ENCODE results near the gene RAD51B. TPM values are rescaled to one million over a fixed set of nuclear protein-coding genes. Genes with fewer than 3 reads are reported as not detected.

RAD51B gene
- total RNA-seq, 2 donors from 2014 or later, result 31.1 to 67.3 TPM

- peak overlapping the region in 1 of 2 donors; percentile 11 for H3K27ac Mint-ChIP-seq
- no peaks in the 10 kb centered on the region for H3K27me3 Mint-ChIP-seq
- ATAC-seq, result no peak
- no peaks in the 10 kb centered on the region for H3K36me3 Mint-ChIP-seq
- no peaks in the 10 kb centered on the region for H3K9me3 Mint-ChIP-seq
- DNase-seq (ENCODE audit: low spot score), result no peak
- H3K4me1 Mint-ChIP-seq (ENCODE audit: low read depth in 2 of 2), result peaks cover 13 to 15% of the 10 kb centered on the region in 2 donors
- H3K4me3 Mint-ChIP-seq, result no peak overlapping the region
Observed at GRCh38 chr14:68320495-68320894, 500.9 kb downstream of the RAD51B start.

- Mint-ChIP-seq H3K36me3 (no peaks in the 10 kb centered on the region), H3K4me3 (no peak overlapping the region), H3K27ac (peak overlapping the region in 1 of 2 donors; percentile 39)
Observed at GRCh38 chr14:68322940-68323620, 503.5 kb downstream of the RAD51B start.

GRCh38 chr14:68325267-68325807 is 505.8 kb downstream of the RAD51B start:
- ATAC-seq (peak in 1 of 2 donors; percentile 36), DNase-seq (ENCODE audit: low spot score) (no peak)
- Mint-ChIP-seq H3K27me3 (no peaks in the 10 kb centered on the region), H3K4me1 (ENCODE audit: low read depth in 2 of 2) (peaks cover 10 to 15% of the 10 kb centered on the region in 2 donors), H3K4me3 (no peak overlapping the region), H3K36me3 (no peaks in the 10 kb centered on the region), H3K9me3 (no peaks in the 10 kb centered on the region), H3K27ac (no peak overlapping the region)

More at GRCh38 chr14:68322940-68323620, 503.5 kb downstream of the RAD51B start:
- H3K4me1 Mint-ChIP-seq (ENCODE audit: low read depth in 2 of 2), result peaks cover 10 to 15% of the 10 kb centered on the region in 2 donors
- DNase-seq (ENCODE audit: low spot score), result no peak
- H3K27me3 Mint-ChIP-seq, result no peaks in the 10 kb centered on the region
- no peak for ATAC-seq
- no peaks in the 10 kb centered on the region for H3K9me3 Mint-ChIP-seq

GRCh38 chr14:68327231-68327630 is 507.7 kb downstream of the RAD51B start:
- peaks cover 0 to 4% of the 10 kb centered on the region in 2 donors for H3K4me1 Mint-ChIP-seq (ENCODE audit: low read depth in 2 of 2)
- H3K9me3 Mint-ChIP-seq, result no peaks in the 10 kb centered on the region
- ATAC-seq (no peak), DNase-seq (ENCODE audit: low spot score) (no peak)
- no peaks in the 10 kb centered on the region for H3K36me3 Mint-ChIP-seq
- H3K4me3 Mint-ChIP-seq, result no peak overlapping the region
- H3K27ac Mint-ChIP-seq, result no peak overlapping the region
- no peaks in the 10 kb centered on the region for H3K27me3 Mint-ChIP-seq

- no peaks in the 10 kb centered on the region for H3K27me3 Mint-ChIP-seq
- no peaks in the 10 kb centered on the region for H3K9me3 Mint-ChIP-seq
- no peak overlapping the region for H3K27ac Mint-ChIP-seq
- no peak for DNase-seq (ENCODE audit: low spot score)
- H3K4me3 Mint-ChIP-seq, result no peak overlapping the region
- no peaks in the 10 kb centered on the region for H3K4me1 Mint-ChIP-seq (ENCODE audit: low read depth in 2 of 2)
- no peaks in the 10 kb centered on the region for H3K36me3 Mint-ChIP-seq
- ATAC-seq, result no peak
Observed at GRCh38 chr14:68328509-68328908, 508.9 kb downstream of the RAD51B start.

- peaks cover 0 to 3% of the 10 kb centered on the region in 2 donors for H3K4me1 Mint-ChIP-seq (ENCODE audit: low read depth in 2 of 2)
- no peak for ATAC-seq
Observed at GRCh38 chr14:68331426-68331825, 511.8 kb downstream of the RAD51B start.

GRCh38 chr14:68331991-68332390 is 512.4 kb downstream of the RAD51B start:
- Mint-ChIP-seq H3K4me3 (no peak overlapping the region), H3K4me1 (ENCODE audit: low read depth in 2 of 2) (peaks cover 0 to 3% of the 10 kb centered on the region in 2 donors), H3K27ac (no peak overlapping the region), H3K27me3 (no peaks in the 10 kb centered on the region), H3K9me3 (no peaks in the 10 kb centered on the region), H3K36me3 (no peaks in the 10 kb centered on the region)
- ATAC-seq, result no peak
- DNase-seq (ENCODE audit: low spot score), result no peak

More at GRCh38 chr14:68331426-68331825, 511.8 kb downstream of the RAD51B start:
- Mint-ChIP-seq H3K4me3 (no peak overlapping the region), H3K9me3 (no peaks in the 10 kb centered on the region), H3K27me3 (no peaks in the 10 kb centered on the region), H3K27ac (no peak overlapping the region), H3K36me3 (no peaks in the 10 kb centered on the region)
- no peak for DNase-seq (ENCODE audit: low spot score)

GRCh38 chr14:68333262-68333661 is 513.7 kb downstream of the RAD51B start:
- Mint-ChIP-seq H3K4me1 (ENCODE audit: low read depth in 2 of 2) (peaks cover 5 to 11% of the 10 kb centered on the region in 2 donors), H3K4me3 (no peak overlapping the region), H3K36me3 (no peaks in the 10 kb centered on the region)

GRCh38 chr14:68335312-68335711 is 515.7 kb downstream of the RAD51B start:
- DNase-seq (ENCODE audit: low spot score) (no peak), ATAC-seq (no peak)
- no peaks in the 10 kb centered on the region for H3K27me3 Mint-ChIP-seq
- H3K9me3 Mint-ChIP-seq, result no peaks in the 10 kb centered on the region
- no peak overlapping the region for H3K27ac Mint-ChIP-seq
- no peak overlapping the region for H3K4me3 Mint-ChIP-seq
- peaks cover 5 to 12% of the 10 kb centered on the region in 2 donors for H3K4me1 Mint-ChIP-seq (ENCODE audit: low read depth in 2 of 2)
- no peaks in the 10 kb centered on the region for H3K36me3 Mint-ChIP-seq

More at GRCh38 chr14:68333262-68333661, 513.7 kb downstream of the RAD51B start:
- DNase-seq (ENCODE audit: low spot score) (no peak), ATAC-seq (no peak)
- no peaks in the 10 kb centered on the region for H3K9me3 Mint-ChIP-seq
- H3K27me3 Mint-ChIP-seq, result no peaks in the 10 kb centered on the region
- H3K27ac Mint-ChIP-seq, result peak overlapping the region in 1 of 2 donors; percentile 68

GRCh38 chr14:68336165-68336564 is 516.6 kb downstream of the RAD51B start:
- no peak for ATAC-seq
- Mint-ChIP-seq H3K4me1 (ENCODE audit: low read depth in 2 of 2) (peaks cover 5 to 12% of the 10 kb centered on the region in 2 donors), H3K9me3 (no peaks in the 10 kb centered on the region), H3K27ac (no peak overlapping the region), H3K4me3 (no peak overlapping the region), H3K27me3 (no peaks in the 10 kb centered on the region), H3K36me3 (no peaks in the 10 kb centered on the region)
- DNase-seq (ENCODE audit: low spot score), result no peak

GRCh38 chr14:68337279-68337678 is 517.7 kb downstream of the RAD51B start:
- peaks cover 12 to 19% of the 10 kb centered on the region in 2 donors for H3K4me1 Mint-ChIP-seq (ENCODE audit: low read depth in 2 of 2)
- no peak overlapping the region for H3K4me3 Mint-ChIP-seq
- no peaks in the 10 kb centered on the region for H3K36me3 Mint-ChIP-seq
- H3K27me3 Mint-ChIP-seq, result no peaks in the 10 kb centered on the region
- DNase-seq (ENCODE audit: low spot score) (no peak), ATAC-seq (no peak)
- no peaks in the 10 kb centered on the region for H3K9me3 Mint-ChIP-seq
- peak overlapping the region in 1 of 2 donors; percentile 47 for H3K27ac Mint-ChIP-seq

- ATAC-seq (no peak), DNase-seq (ENCODE audit: low spot score) (no peak)
- Mint-ChIP-seq H3K27me3 (no peaks in the 10 kb centered on the region), H3K36me3 (no peaks in the 10 kb centered on the region), H3K9me3 (peaks cover 3% of the 10 kb centered on the region), H3K4me1 (ENCODE audit: low read depth in 2 of 2) (peaks cover 15 to 27% of the 10 kb centered on the region in 2 donors), H3K27ac (no peak overlapping the region), H3K4me3 (no peak overlapping the region)
Observed at GRCh38 chr14:68340262-68340661, 520.7 kb downstream of the RAD51B start.

- Mint-ChIP-seq H3K27me3 (no peaks in the 10 kb centered on the region), H3K36me3 (no peaks in the 10 kb centered on the region), H3K27ac (peak overlapping the region in 1 of 2 donors; percentile 10), H3K9me3 (peaks cover 3% of the 10 kb centered on the region), H3K4me3 (no peak overlapping the region), H3K4me1 (ENCODE audit: low read depth in 2 of 2) (peaks cover 15 to 24% of the 10 kb centered on the region in 2 donors)
- DNase-seq (ENCODE audit: low spot score), result no peak
- ATAC-seq, result no peak
Observed at GRCh38 chr14:68341411-68342212, 522.0 kb downstream of the RAD51B start.
